GM20000 (cell line): ENCODE measurements around the gene CRYBA1.
"Not testable (repeated sequence)": the region's sequence is repeated elsewhere in the genome, so short reads cannot be mapped to it uniquely, and the experiment has no call there.

ENCODE experiments used
- DNase-seq: peaks from one replicate; pipeline ENCODE4 v3.0.0; 2012; ENCODE audit warnings: low spot score
- CTCF ChIP-seq: IDR thresholded peaks from 2 replicates; pipeline ENCODE4 v1.5.1; 2012; ENCODE audit warnings: mild to moderate bottlenecking, control low read depth; ENCODE audit errors: extremely low read depth, missing control alignments

Gene CRYBA1

GRCh38 chr17:29246628-29247027, at the start of gene CRYBA1:
Gene CRYBA1 (plus strand): TSS chr17:29246859. CDS start chr17:29246864, 5 bp downstream.
- no peak for TF ChIP-seq CTCF

GRCh38 chr17:29197516-29198272, 49.0 kb upstream of the CRYBA1 start:
- DNase-seq = no peak
- TF ChIP-seq CTCF = no peak

More at GRCh38 chr17:29246628-29247027, at the start of gene CRYBA1:
- DNase-seq = no peak

DNA sequence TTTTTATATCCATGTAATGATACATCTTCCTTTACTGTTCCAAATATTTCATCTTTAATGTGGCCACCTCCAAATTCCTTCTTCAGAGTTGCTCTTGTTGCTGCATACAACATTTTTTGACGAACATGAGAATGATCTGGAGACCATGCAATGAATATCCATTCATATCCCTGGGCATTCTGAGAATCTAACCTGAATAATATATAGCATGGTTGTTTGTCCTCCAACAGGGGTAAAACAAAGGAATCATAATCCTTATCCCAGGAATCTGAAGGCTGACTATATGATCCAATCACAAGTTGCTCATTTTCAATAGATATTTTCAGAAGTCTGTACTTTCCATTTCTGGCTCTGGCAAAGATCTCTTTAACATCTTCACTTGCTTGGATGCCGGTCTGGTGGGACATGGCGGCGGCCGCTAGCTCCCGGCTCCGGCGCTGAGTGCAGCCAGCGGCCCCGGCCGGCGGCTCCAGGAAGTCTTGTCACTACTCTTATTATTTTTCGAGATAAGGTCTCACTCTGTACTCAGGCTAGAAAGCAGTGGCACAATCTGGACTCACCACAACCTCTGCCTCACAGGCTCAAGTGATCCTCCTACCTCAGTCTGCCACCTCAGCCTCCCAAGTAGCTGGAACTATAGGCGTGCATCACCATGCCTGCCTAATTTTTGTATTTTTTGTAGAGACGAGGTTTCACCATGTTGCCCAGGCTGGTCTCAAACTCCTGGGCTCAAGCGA, 42.4 kb upstream of the CRYBA1 start:
- DNase-seq = not testable (repeated sequence)

GRCh38 chr17:29205047-29205446, 41.6 kb upstream of the CRYBA1 start:
- TF ChIP-seq CTCF = no peak
- DNase-seq = no peak

DNA sequence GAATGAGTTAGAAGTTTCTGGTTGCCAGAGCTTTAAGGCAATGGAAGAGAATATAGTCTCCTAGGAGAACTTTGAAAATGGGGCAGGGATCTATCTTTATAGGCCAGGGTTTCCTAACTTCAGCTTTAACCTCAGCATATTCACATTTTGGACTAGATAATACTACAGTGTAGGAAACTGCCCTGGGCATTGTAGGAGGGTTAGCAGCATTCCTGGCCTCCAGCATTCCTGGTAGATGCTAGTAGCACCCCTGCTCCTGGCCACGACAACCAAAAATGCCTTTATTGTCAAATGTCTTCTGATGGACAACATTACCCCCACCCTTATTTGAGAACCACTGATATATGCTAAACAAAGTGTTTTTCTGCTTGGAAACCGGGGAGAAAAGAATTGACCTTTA, 38.7 kb upstream of the CRYBA1 start:
- TF ChIP-seq CTCF = no peak
- DNase-seq = no peak

DNA sequence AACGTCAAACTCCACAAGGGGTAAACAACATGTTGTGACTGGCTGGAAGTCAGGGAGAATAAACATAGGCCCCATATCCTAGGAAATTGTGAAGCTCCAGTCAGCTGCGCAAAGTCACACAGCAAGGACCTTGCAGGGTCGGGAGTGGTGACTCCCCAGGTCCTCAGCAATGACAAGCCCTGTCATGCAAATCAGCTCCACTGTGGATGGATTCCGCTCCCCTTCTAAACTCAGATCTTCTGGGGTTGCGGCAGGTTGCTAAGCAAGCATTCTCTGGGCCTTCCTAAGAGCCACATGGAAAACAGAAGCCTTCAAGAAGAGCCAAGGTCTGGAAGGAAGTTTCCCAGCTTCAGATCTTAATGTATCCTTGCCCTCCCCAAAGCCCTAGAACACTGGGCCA, 37.6 kb upstream of the CRYBA1 start:
- no peak for DNase-seq
- TF ChIP-seq CTCF = no peak

DNA sequence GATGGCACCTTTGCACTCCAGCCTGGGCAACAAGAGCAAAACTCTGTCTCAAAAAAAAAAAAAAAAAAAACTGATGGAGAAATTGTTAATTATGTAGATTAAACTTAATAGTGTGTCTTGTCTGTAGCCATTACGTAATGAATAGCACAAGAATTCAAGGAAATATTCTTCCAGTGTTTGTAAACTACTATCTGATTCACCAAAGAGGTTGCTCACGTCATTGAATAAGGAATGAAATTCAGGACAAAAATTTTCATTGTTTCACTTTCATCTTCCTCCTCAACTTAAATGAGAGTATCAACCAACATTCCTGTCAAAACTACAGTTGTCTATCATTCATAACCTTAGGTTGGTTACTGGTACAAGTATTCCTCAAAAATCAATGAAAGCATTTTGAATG, 35.8 kb upstream of the CRYBA1 start:
- DNase-seq = no peak
- no peak for TF ChIP-seq CTCF
